Stomach (tissue), 9 donors: ENCODE data around the gene SUPT3H. TPM values are rescaled to one million over a fixed set of nuclear protein-coding genes. Genes with fewer than 3 reads are reported as not detected.

Experiments used
- DNase-seq, 2 donors: peaks; one replicate each; pipeline versions ENCODE4 v3.0.0 to v3.0.0-alpha.2; 2013 to 2019
- H3K27ac ChIP-seq, 5 donors: fragments of 200-600 bp in 4 of 5; sonication (generic) in 4 of 5; one replicate each; pipeline ENCODE4 v1.5.1; 2013 to 2019; ENCODE audit warnings: mild to moderate bottlenecking in 1 of 5, moderate library complexity in 1 of 5
- H3K27me3 ChIP-seq, 3 donors: fragments of 200-600 bp; sonication (generic); one replicate each; pipeline ENCODE4 v1.5.1; 2017 to 2019; ENCODE audit warnings: mixed run types in 1 of 3
- H3K36me3 ChIP-seq, 4 donors: fragments of 200-600 bp; sonication (generic); 1 replicate in 3 of 4; 2 replicates in 1 of 4; pipeline ENCODE4 v1.5.1; 2016 to 2019
- H3K4me1 ChIP-seq, 4 donors: fragments of 200-600 bp; sonication (generic); one replicate each; pipeline ENCODE4 v1.5.1; 2016 to 2019
- H3K4me3 ChIP-seq, 4 donors: fragments of 200-600 bp; sonication (generic) in 3 of 4; one replicate each; pipeline ENCODE4 v1.5.1; 2016 to 2019; ENCODE audit warnings: mild to moderate bottlenecking in 1 of 4
- H3K9me3 ChIP-seq, 4 donors: fragments of 200-600 bp; sonication (generic); one replicate each; pipeline ENCODE4 v1.5.1; 2016 to 2019
- CTCF ChIP-seq, 7 experiments: fragments of 450-650 bp in 4 of 7; fragments of 200-600 bp in 3 of 7; sonication (generic) in 3 of 7; IDR thresholded peaks; one replicate each; pipeline ENCODE4 v1.5.1; 2016 to 2019; ENCODE audit warnings: antibody characterized with exemption in 7 of 7, control low read depth in 2 of 7, mild to moderate bottlenecking in 1 of 7
- EP300 ChIP-seq: sonication (generic); formaldehyde crosslinking; IDR thresholded peaks from one replicate; pipeline ENCODE4 v1.6.1; 2017; ENCODE audit warnings: antibody characterized with exemption
- POLR2A ChIP-seq, 4 donors: fragments of 450-650 bp; IDR thresholded peaks; one replicate each; pipeline ENCODE4 v1.6.1; 2016; ENCODE audit warnings: antibody characterized with exemption in 4 of 4, control low read depth in 2 of 4, mild to moderate bottlenecking in 1 of 4, moderate library complexity in 1 of 4
- POLR2AphosphoS5 ChIP-seq, 3 donors: sonication (generic); formaldehyde crosslinking; IDR thresholded peaks; one replicate each; pipeline ENCODE4 v1.6.1; 2016; ENCODE audit warnings: antibody characterized with exemption in 3 of 3
- WGBS, 5 donors: extraction: QIAGEN DNeasy Blood & Tissue Kit in 3 of 5; methylation state at CpG; one replicate each; pipeline versions ENCODE4 v1.1.5 to v1.1.7; 2013 to 2018; 5-methylcytosine and 5-hydroxymethylcytosine counted together
- intact Hi-C: fragments of 100-400 bp; cut with DNase I; formaldehyde crosslinking; loops from one replicate; pipeline ENCODE4 v1.15.1; 2023; ENCODE audit warnings: low total_unique reads
- polyA plus RNA-seq, 3 donors: library from polyadenylated mRNA; stranded (reverse); fragments of 200-250 nt; gene quantifications; one replicate each; pipeline ENCODE4 v1.2.3, GENCODE V29; 2013
- total RNA-seq, 5 donors: library from RNA; depleted of rRNA; stranded (reverse); fragments of >200 nt; gene quantifications; one replicate each; pipeline versions ENCODE4 v1.1.0 to v1.2.3, GENCODE V29; 2014 to 2016
- donor health status: healthy with polysubstance abuse.
- donor health status: Bipolar disorder and iron deficiency.
- donor health status: healthy.

SUPT3H gene
- total and polyA plus RNA-seq, 8 donors = 0.29 to 16.2 (median 4.0) TPM; not detected in 1

GRCh38 chr6:44960898-44961297 lies 416.8 kb downstream of the SUPT3H start:
- intact Hi-C loops = no loop called here
- 76 to 82% (median 78%) methylated on average over 4 of the region's 4 CpGs for WGBS, 5 donors
- H3K36me3 ChIP-seq = no peaks in the 10 kb centered on the region
- no peaks in the 10 kb centered on the region for H3K4me1 ChIP-seq
- H3K9me3 ChIP-seq = no peaks in the 10 kb centered on the region
- DNase-seq = no peak
- no peak for TF ChIP-seq EP300
- TF ChIP-seq POLR2AphosphoS5 (IDR thresholded peaks at IDR 0.05) = no peak
- no peak for TF ChIP-seq POLR2A (IDR thresholded peaks at IDR 0.05)
- H3K4me3 ChIP-seq = no peak overlapping the region
- no peak overlapping the region for H3K27ac ChIP-seq
- no peaks in the 10 kb centered on the region for H3K27me3 ChIP-seq

- DNase-seq = no peak
- no peaks in the 10 kb centered on the region for H3K27me3 ChIP-seq
- H3K36me3 ChIP-seq = no peaks in the 10 kb centered on the region
- intact Hi-C loops = no loop called here
- 90 to 97% (median 92%) methylated on average over 3 of the region's 3 CpGs for WGBS, 5 donors
- no peak overlapping the region for H3K27ac ChIP-seq
- H3K9me3 ChIP-seq = no peaks in the 10 kb centered on the region
- no peak for TF ChIP-seq POLR2A (IDR thresholded peaks at IDR 0.05)
- no peak for TF ChIP-seq EP300
- no peak overlapping the region for H3K4me3 ChIP-seq
- no peaks in the 10 kb centered on the region for H3K4me1 ChIP-seq
Observed at GRCh38 chr6:44959651-44960050, 418.1 kb downstream of the SUPT3H start.

- TF ChIP-seq CTCF (IDR thresholded peaks at IDR 0.05) (no peak), POLR2AphosphoS5 (IDR thresholded peaks at IDR 0.05) (no peak), EP300 (no peak), POLR2A (IDR thresholded peaks at IDR 0.05) (no peak)
- H3K4me1 ChIP-seq = no peaks in the 10 kb centered on the region
- no peak overlapping the region for H3K4me3 ChIP-seq
- no peak overlapping the region for H3K27ac ChIP-seq
- intact Hi-C loops = no loop called here
- no peaks in the 10 kb centered on the region for H3K27me3 ChIP-seq
- H3K36me3 ChIP-seq = peaks cover 0 to 12% (median 5%) of the 10 kb centered on the region in 4 donors
- no peak for DNase-seq
- WGBS, 5 donors = 83 to 87% (median 85%) methylated on average over 4 of the region's 4 CpGs
- H3K9me3 ChIP-seq = no peaks in the 10 kb centered on the region
Observed at GRCh38 chr6:44957156-44957555, 420.6 kb downstream of the SUPT3H start.

GRCh38 chr6:44956396-44956795 lies 421.3 kb downstream of the SUPT3H start:
- intact Hi-C loops = no loop called here
- no peak for DNase-seq
- Histone ChIP-seq H3K9me3 (no peaks in the 10 kb centered on the region), H3K4me3 (no peak overlapping the region), H3K4me1 (no peaks in the 10 kb centered on the region), H3K36me3 (peaks cover 0 to 18% (median 9%) of the 10 kb centered on the region in 4 donors), H3K27ac (no peak overlapping the region), H3K27me3 (no peaks in the 10 kb centered on the region)
- no peak for TF ChIP-seq CTCF (IDR thresholded peaks at IDR 0.05)
- no peak for TF ChIP-seq POLR2A (IDR thresholded peaks at IDR 0.05)
- TF ChIP-seq POLR2AphosphoS5 (IDR thresholded peaks at IDR 0.05) = no peak
- TF ChIP-seq EP300 = no peak
- WGBS, 5 donors = 90 to 97% (median 94%) methylated on average over 5 of the region's 5 CpGs

GRCh38 chr6:44955145-44955544 lies 422.6 kb downstream of the SUPT3H start:
- peaks cover 0 to 4% (median 0%) of the 10 kb centered on the region in 4 donors for H3K9me3 ChIP-seq
- DNase-seq = no peak
- H3K4me3 ChIP-seq = no peak overlapping the region
- no peaks in the 10 kb centered on the region for H3K4me1 ChIP-seq
- no peaks in the 10 kb centered on the region for H3K27me3 ChIP-seq
- TF ChIP-seq POLR2A (IDR thresholded peaks at IDR 0.05) = no peak
- TF ChIP-seq CTCF (IDR thresholded peaks at IDR 0.05) = no peak
- intact Hi-C loops = no loop called here
- H3K27ac ChIP-seq = no peak overlapping the region
- H3K36me3 ChIP-seq = peaks cover 0 to 23% (median 12%) of the 10 kb centered on the region in 4 donors
- WGBS, 5 donors = 92 to 96% (median 93%) methylated on average over 9 to 11 of the region's 11 CpGs
